Endothelial cell of umbilical vein (primary cell): ENCODE results near the gene NAA60. TPM values are rescaled to one million over a fixed set of nuclear protein-coding genes. Genes with fewer than 3 reads are reported as not detected.

Source experiments
- BruUV-seq: library from RNA; stranded (reverse); fragments of 400-500 nt; replicated peaks from 2 replicates; lab custom pipeline; 2021; lab: Mats Ljungman, UMichigan
- CTCF ChIA-PET: fragments of 300-600, 350-600 bp; sonication (Branson Sonifier 250); formaldehyde crosslinking; loops from one replicate; lab custom pipeline; 2021; ENCODE audit warnings: antibody characterized with exemption, inconsistent platforms; lab: Charles Lee
- POLR2A ChIA-PET: fragments of 300-600, 350-600 bp; sonication (Branson Sonifier 250); formaldehyde crosslinking; loops from one replicate; lab custom pipeline; 2021; ENCODE audit warnings: antibody characterized with exemption, inconsistent platforms; lab: Charles Lee
- DNase-seq: peaks from one replicate; pipeline ENCODE4 v3.0.0-alpha.2; 2011; ENCODE audit warnings: low read depth, low spot score
- FAIRE-seq: peaks from 2 replicates; lab custom pipeline; 2011; peaks lifted over from hg19 to GRCh38; lab: Jason Lieb, UNC
- H2AFZ ChIP-seq: 2 replicates; pipeline ENCODE4 v1.6.0; 2012; ENCODE audit warnings: low read depth, low read length, control low read depth, inconsistent platforms
- H3K27ac ChIP-seq: 2 replicates; pipeline ENCODE4 v1.5.1; 2011; ENCODE audit warnings: low read depth, mild to moderate bottlenecking, control low read depth, low read length, moderate library complexity; ENCODE audit not compliant: insufficient read depth
- H3K27me3 ChIP-seq, 2 experiments: 2 replicates each; pipeline versions ENCODE4 v1.6.0 to v1.6.1; 2011; ENCODE audit warnings: low read length in 2 of 2, mixed read lengths in 1 of 2; ENCODE audit not compliant: control insufficient read depth in 2 of 2, insufficient read depth in 2 of 2
- H3K36me3 ChIP-seq, 2 experiments: 2 replicates in 1 of 2; 3 replicates in 1 of 2; pipeline ENCODE4 v1.5.1; 2011; ENCODE audit warnings: low read length in 2 of 2, mild to moderate bottlenecking in 1 of 2, moderate library complexity in 1 of 2; ENCODE audit not compliant: control insufficient read depth in 2 of 2, insufficient read depth in 2 of 2; ENCODE audit errors: extremely low read depth in 1 of 2
- H3K4me1 ChIP-seq: 3 replicates; pipeline ENCODE4 v1.5.1; 2011; ENCODE audit warnings: mild to moderate bottlenecking, low read length; ENCODE audit not compliant: control insufficient read depth, insufficient read depth; ENCODE audit errors: extremely low read depth
- H3K4me2 ChIP-seq: 2 replicates; pipeline ENCODE4 v1.6.1; 2011; ENCODE audit warnings: low read length, control low read depth, mixed read lengths; ENCODE audit not compliant: insufficient read depth
- H3K4me3 ChIP-seq, 3 experiments: fragments of 200-600 bp in 1 of 3; sonication (generic), shearing (Covaris generic) in 1 of 3; replicated peaks in 1 of 3; 2 replicates each; pipeline ENCODE4 v1.5.1; 2011 to 2016; ENCODE audit warnings: control low read depth in 3 of 3, low read length in 3 of 3, mild to moderate bottlenecking in 2 of 3, inconsistent platforms in 1 of 3, low read depth in 1 of 3, moderate library complexity in 1 of 3; ENCODE audit not compliant: insufficient read depth in 1 of 3
- H3K79me2 ChIP-seq: 2 replicates; pipeline ENCODE4 v1.6.0; 2012; ENCODE audit warnings: low read length, inconsistent platforms; ENCODE audit not compliant: control insufficient read depth, insufficient read depth
- H3K9ac ChIP-seq: replicated peaks from 2 replicates; pipeline ENCODE3; 2011; ENCODE audit warnings: low read length, control low read depth; ENCODE audit not compliant: insufficient read depth; ENCODE audit errors: extremely low read depth
- H3K9me1 ChIP-seq: replicated peaks from 3 replicates; pipeline ENCODE4 v1.6.0; 2011; ENCODE audit warnings: mild to moderate bottlenecking, low read length; ENCODE audit not compliant: control insufficient read depth, insufficient read depth; ENCODE audit errors: extremely low read depth
- H3K9me3 ChIP-seq: replicated peaks from 2 replicates; pipeline ENCODE4 v1.5.1; 2012; ENCODE audit warnings: low read length, inconsistent platforms; ENCODE audit not compliant: control insufficient read depth, insufficient read depth
- H4K20me1 ChIP-seq: replicated peaks from 2 replicates; pipeline ENCODE3; 2011; ENCODE audit warnings: mild to moderate bottlenecking, low read length; ENCODE audit not compliant: control insufficient read depth, insufficient read depth; ENCODE audit errors: extremely low read depth
- CTCF ChIP-seq, 2 donors: IDR thresholded peaks; 1 replicate in 1 of 2; 2 replicates in 1 of 2; pipeline ENCODE4 v1.5.1; 2011; ENCODE audit warnings: low read length in 2 of 2, mild to moderate bottlenecking in 2 of 2, moderate library complexity in 2 of 2, control low read depth in 1 of 2, inconsistent platforms in 1 of 2, low read depth in 1 of 2; ENCODE audit not compliant: insufficient read depth in 1 of 2; ENCODE audit errors: extremely low read depth in 1 of 2
- EZH2 ChIP-seq: IDR thresholded peaks from 2 replicates; pipeline ENCODE4 v1.6.1; 2012; ENCODE audit warnings: borderline replicate concordance, low read depth, mild to moderate bottlenecking, moderate library complexity, low read length, inconsistent platforms; ENCODE audit not compliant: severe bottlenecking
- FOS ChIP-seq: IDR thresholded peaks from 2 replicates; pipeline ENCODE4 v1.6.1; 2011; ENCODE audit warnings: mild to moderate bottlenecking, low read length, moderate library complexity, borderline replicate concordance; ENCODE audit not compliant: insufficient read depth
- GATA2 ChIP-seq: IDR thresholded peaks from 2 replicates; pipeline ENCODE4 v1.7.0; 2011; ENCODE audit warnings: low read depth, mild to moderate bottlenecking, moderate library complexity, mixed read lengths, low read length; ENCODE audit not compliant: insufficient read length, insufficient read depth
- JUN ChIP-seq: IDR thresholded peaks from 2 replicates; pipeline ENCODE4 v1.6.1; 2011; ENCODE audit warnings: borderline replicate concordance, low read depth; ENCODE audit not compliant: insufficient read length, insufficient read depth
- MAX ChIP-seq: IDR thresholded peaks from 2 replicates; pipeline ENCODE4 v1.6.1; 2011; ENCODE audit not compliant: insufficient read depth, insufficient read length
- MYC ChIP-seq: IDR thresholded peaks from one replicate; pipeline ENCODE4 v1.6.1; 2011; ENCODE audit warnings: mild to moderate bottlenecking, low read depth, low read length
- POLR2A ChIP-seq: IDR thresholded peaks from 2 replicates; pipeline ENCODE4 v1.6.1; 2012; ENCODE audit warnings: low read depth, mild to moderate bottlenecking, control low read depth, low read length
- POLR2AphosphoS5 ChIP-seq: IDR thresholded peaks from 2 replicates; pipeline ENCODE4 v1.6.1; 2012; ENCODE audit warnings: low read depth, mild to moderate bottlenecking, control low read depth, low read length, moderate library complexity; ENCODE audit not compliant: insufficient read depth
- dilution Hi-C: fragments of 300-500 bp; cut with MboI; formaldehyde crosslinking; loops from one replicate; pipeline ENCODE4 v1.15.0; 2019; ENCODE audit warnings: low sequenced_read_pairs; ENCODE audit not compliant: extremely low pct_ligation_motif_present
- intact Hi-C: fragments of 100-400 bp; cut with micrococcal nuclease; formaldehyde crosslinking; loops from one replicate; pipeline ENCODE4 v1.10.0; 2022
- polyA plus RNA-seq, 4 experiments: library from polyadenylated mRNA; depleted of rRNA in 3 of 4; stranded (reverse) in 3 of 4; unstranded in 1 of 4; fragments of >200 nt; gene quantifications; 2 replicates each; pipeline versions ENCODE4 v1.2.1 to v1.2.3, GENCODE V29; 2011 to 2012; ENCODE audit warnings: missing spikeins in 1 of 4
- total RNA-seq: library from RNA; stranded (reverse); gene quantifications from 2 replicates; pipeline ENCODE4 v1.2.3, GENCODE V29; 2021

NAA60 gene
- total and polyA plus RNA-seq, 2 donors (not counting 3 experiments of a cell fraction or from before 2014, with no cell fraction given): 22.1 to 42.9 TPM

- BruUV-seq: no TSS peak
- dilution Hi-C loops: no loop called here
- no peak for TF ChIP-seq MAX
- TF ChIP-seq POLR2AphosphoS5: no peak
- no peak for TF ChIP-seq MYC
- no peak for FAIRE-seq
- ChIA-PET CTCF (interaction anchor here (2.0 kb wide), 1 partner anchor 10 kb away, joined by 6 read pairs; no protein-coding TSS in a partner anchor), POLR2A (interaction anchor here (0.6 kb wide), 1 partner anchor 14 kb away, joined by 4 read pairs; no protein-coding TSS in a partner anchor)
- intact Hi-C loops: no loop called here
- Histone ChIP-seq H3K9me1 (no peaks in the 10 kb centered on the region), H3K9me3 (no peaks in the 10 kb centered on the region), H3K9ac (no peak overlapping the region), H3K79me2 (no peaks in the 10 kb centered on the region), H3K27me3 (no peaks in the 10 kb centered on the region), H3K4me2 (no peak overlapping the region), H2AFZ (no peak overlapping the region), H4K20me1 (no peaks in the 10 kb centered on the region), H3K36me3 (peaks cover 7 to 16% of the 10 kb centered on the region in 2 experiments), H3K4me1 (no peaks in the 10 kb centered on the region), H3K4me3 (no peak overlapping the region), H3K27ac (no peak overlapping the region)
- DNase-seq: no peak
Measured at GRCh38 chr16:3513892-3514583, 70.6 kb downstream of the NAA60 start.

- Histone ChIP-seq H3K9me3 (no peaks in the 10 kb centered on the region), H4K20me1 (no peaks in the 10 kb centered on the region), H3K4me1 (no peaks in the 10 kb centered on the region), H2AFZ (no peak overlapping the region), H3K4me3 (no peak overlapping the region), H3K79me2 (no peaks in the 10 kb centered on the region), H3K27me3 (no peaks in the 10 kb centered on the region), H3K36me3 (peaks cover 7 to 17% of the 10 kb centered on the region in 2 experiments), H3K9me1 (no peaks in the 10 kb centered on the region), H3K27ac (no peak overlapping the region), H3K9ac (no peak overlapping the region), H3K4me2 (no peak overlapping the region)
- CTCF ChIA-PET: no interaction called here
- TF ChIP-seq MYC (no peak), MAX (no peak), EZH2 (no peak), FOS (no peak), POLR2A (no peak), POLR2AphosphoS5 (no peak), CTCF (IDR thresholded peaks at IDR 0.05; ENCODE audit: extremely low read depth in 1 of 2, insufficient read depth in 1 of 2, low read depth in 1 of 2, low read length in 2 of 2) (no peak), JUN (no peak), GATA2 (no peak)
- FAIRE-seq (no peak), DNase-seq (no peak)
- intact Hi-C loops (no loop called here), dilution Hi-C loops (no loop called here)
- BruUV-seq: no TSS peak
- POLR2A ChIA-PET: interaction anchor here (0.6 kb wide), 1 partner anchor 14 kb away, joined by 4 read pairs; no protein-coding TSS in a partner anchor
Measured at GRCh38 chr16:3514621-3515020, 71.1 kb downstream of the NAA60 start.
